HPDE6-E6E7 (cell line): ENCODE measurements around the gene PWWP2B.

Experiments
- DNase-seq: peaks from one replicate; pipeline ENCODE4 v3.0.0; 2011; ENCODE audit warnings: missing footprints; ENCODE audit errors: extremely low spot score

PWWP2B gene

GRCh38 chr10:132447446-132448247 is 50.6 kb downstream of the PWWP2B start:
- DNase-seq: peak; percentile 88

- DNase-seq: peak; percentile 71
These were observed 51.3 kb downstream of the PWWP2B start for GRCh38 chr10:132448248-132448731.

- DNase-seq: no peak
These were observed 52.2 kb downstream of the PWWP2B start for GRCh38 chr10:132449051-132449810.

- DNase-seq: no peak
These were observed 52.8 kb downstream of the PWWP2B start for GRCh38 chr10:132449811-132450181.

- DNase-seq: no peak
These were observed 53.4 kb downstream of the PWWP2B start for GRCh38 chr10:132450466-132450824.

- no peak for DNase-seq
These were observed 54.0 kb downstream of the PWWP2B start for GRCh38 chr10:132450825-132451505.

GRCh38 chr10:132451506-132452215 is 54.7 kb downstream of the PWWP2B start:
- DNase-seq: no peak

- DNase-seq: no peak
These were observed 55.2 kb downstream of the PWWP2B start for GRCh38 chr10:132452216-132452650.

GRCh38 chr10:132452651-132453469 is 55.9 kb downstream of the PWWP2B start:
- DNase-seq: peak; percentile 77

- no peak for DNase-seq
These were observed 56.5 kb downstream of the PWWP2B start for GRCh38 chr10:132453470-132453861.

- DNase-seq: no peak
These were observed 57.5 kb downstream of the PWWP2B start for GRCh38 chr10:132454296-132455198.

- DNase-seq: no peak
These were observed 58.5 kb downstream of the PWWP2B start for GRCh38 chr10:132455441-132455971.

- no peak for DNase-seq
These were observed 59.2 kb downstream of the PWWP2B start for GRCh38 chr10:132455986-132456847.

GRCh38 chr10:132456881-132457280 is 59.9 kb downstream of the PWWP2B start:
- DNase-seq: no peak

- DNase-seq: no peak
These were observed 60.5 kb downstream of the PWWP2B start for GRCh38 chr10:132457328-132458070.

- no peak for DNase-seq
These were observed 61.1 kb downstream of the PWWP2B start for GRCh38 chr10:132458071-132458585.

GRCh38 chr10:132458586-132459300 is 61.7 kb downstream of the PWWP2B start:
- DNase-seq: no peak
